DOHH2 (cell line): ENCODE measurements around the gene TARS3.

Experiments used
- CTCF ChIP-seq: fragments of 200-600 bp; sonication (generic); IDR thresholded peaks from one replicate; pipeline ENCODE4 v1.5.1; 2014; ENCODE audit warnings: antibody characterized with exemption, mild to moderate bottlenecking, low read depth, low read length; ENCODE audit not compliant: poor library complexity, severe bottlenecking
- EZH2phosphoT487 ChIP-seq: fragments of 200-600 bp; sonication (generic); IDR thresholded peaks from 2 replicates; pipeline ENCODE4 v1.6.1; 2017; ENCODE audit warnings: borderline replicate concordance, mild to moderate bottlenecking, antibody characterized with exemption, low read length, moderate library complexity, mixed read lengths

DNA sequence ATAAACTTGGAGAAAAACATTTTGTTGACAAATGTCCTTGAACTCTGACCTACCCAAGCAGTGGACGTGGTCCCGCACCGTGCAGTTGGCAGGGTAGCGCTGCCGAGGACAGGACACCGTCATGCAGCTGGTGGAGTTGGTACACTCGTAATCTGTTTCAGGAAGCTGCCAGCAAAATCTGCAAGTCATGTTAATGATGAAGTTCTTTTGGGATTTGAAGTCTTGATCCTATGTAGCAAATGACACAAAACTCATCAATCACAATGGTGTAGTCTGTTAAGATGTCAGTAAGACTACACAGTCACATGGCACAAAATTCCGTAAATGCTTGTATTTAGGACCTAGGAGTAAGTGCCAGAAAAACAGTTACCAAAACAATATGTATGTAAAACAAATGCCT, 77.6 kb downstream of the TARS3 start:
- TF ChIP-seq CTCF (no peak), EZH2phosphoT487 (no peak)
